Astrocyte of the spinal cord (primary cell): Measurements from ENCODE around the gene CFAP299.

ENCODE experiments used
- DNase-seq: peaks from one replicate; pipeline ENCODE4 v3.0.0; 2011; ENCODE audit warnings: low read depth, low spot score
- H3K4me3 ChIP-seq: 2 replicates; pipeline ENCODE4 v1.5.1; 2011; ENCODE audit warnings: low read depth, mild to moderate bottlenecking, low read length, moderate library complexity
- CTCF ChIP-seq: IDR thresholded peaks from 2 replicates; pipeline ENCODE4 v1.5.1; 2012; ENCODE audit warnings: low read depth, mild to moderate bottlenecking, low read length, inconsistent platforms
- in situ Hi-C: cut with HindIII; loops from 2 replicates; pipeline ENCODE4 v1.10.0; 2017; ENCODE audit warnings: low sequenced_read_pairs

Gene CFAP299

GRCh38 chr4:80362578-80363181 lies 27.1 kb downstream of the CFAP299 start:
- peak; percentile 78 for TF ChIP-seq CTCF
- peak; percentile 55 for DNase-seq

GRCh38 chr4:80365928-80366327 lies 30.4 kb downstream of the CFAP299 start:
- peak; percentile 77 for DNase-seq
- in situ Hi-C loops, result no loop called here
- no peak overlapping the region for H3K4me3 ChIP-seq
- TF ChIP-seq CTCF, result peak; percentile 78

More at GRCh38 chr4:80362578-80363181, 27.1 kb downstream of the CFAP299 start:
- in situ Hi-C loops, result no loop called here
- H3K4me3 ChIP-seq, result no peak overlapping the region

DNA sequence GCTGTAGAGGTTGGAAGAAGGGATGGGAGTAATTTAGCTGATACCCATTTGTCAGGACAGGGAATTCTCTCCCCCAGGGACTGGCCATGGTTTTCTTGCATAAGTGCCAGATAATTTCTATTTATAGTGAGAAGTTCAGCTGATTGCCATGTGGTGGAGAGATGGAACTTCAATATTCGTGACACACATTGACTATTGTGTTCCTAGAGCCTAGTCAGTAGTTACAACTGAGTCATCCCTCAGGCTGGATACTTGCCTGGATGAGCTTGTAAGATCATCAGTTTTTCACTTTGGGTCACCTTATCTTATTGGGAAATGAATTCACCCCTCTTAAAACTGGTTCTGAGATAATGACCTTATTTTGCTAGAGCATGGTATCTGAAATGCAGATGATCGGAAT lies 32.2 kb downstream of the CFAP299 start:
- in situ Hi-C loops, result no loop called here
- H3K4me3 ChIP-seq, result no peak overlapping the region
- DNase-seq, result no peak
- no peak for TF ChIP-seq CTCF

GRCh38 chr4:80370635-80371034 lies 35.1 kb downstream of the CFAP299 start:
- DNase-seq, result no peak
- in situ Hi-C loops, result no loop called here
- no peak for TF ChIP-seq CTCF
- H3K4me3 ChIP-seq, result no peak overlapping the region

- H3K4me3 ChIP-seq, result no peak overlapping the region
- DNase-seq, result no peak
- no peak for TF ChIP-seq CTCF
- in situ Hi-C loops, result no loop called here
Measured at GRCh38 chr4:80371046-80371445, 35.5 kb downstream of the CFAP299 start.

GRCh38 chr4:80374180-80374579 lies 38.6 kb downstream of the CFAP299 start:
- H3K4me3 ChIP-seq, result no peak overlapping the region
- no peak for DNase-seq
- TF ChIP-seq CTCF, result no peak
- in situ Hi-C loops, result no loop called here
